PC-9 (cell line): ENCODE results near the gene ZNF423. TPM values are rescaled to one million over a fixed set of nuclear protein-coding genes. Genes with fewer than 3 reads are reported as not detected.

ENCODE experiments used
- BruUV-seq: library from RNA; stranded (reverse); fragments of 400-500 nt; replicated peaks from 2 replicates; lab custom pipeline; 2021; lab: Mats Ljungman, UMichigan
- CTCF ChIA-PET: fragments of 300-600 bp; sonication (Branson Sonifier 250); formaldehyde crosslinking; loops from one replicate; lab custom pipeline; 2022; ENCODE audit warnings: antibody characterized with exemption; lab: Charles Lee
- POLR2A ChIA-PET: fragments of 300-600 bp; sonication (Branson Sonifier 250); formaldehyde crosslinking; loops from one replicate; lab custom pipeline; 2022; ENCODE audit warnings: antibody characterized with exemption; ENCODE audit not compliant: unreplicated experiment; lab: Charles Lee
- DNase-seq, 2 experiments: peaks; one replicate each; pipeline versions ENCODE4 v3.0.0 to v3.0.0-alpha.2; 2015 to 2022; ENCODE audit warnings: mixed read lengths in 1 of 2
- H2AFZ ChIP-seq: fragments of 200-600 bp; sonication (generic); 2 replicates; pipeline ENCODE4 v1.8.1; 2017; ENCODE audit warnings: antibody characterized with exemption
- H3F3A ChIP-seq: fragments of 200-600 bp; sonication (generic); 2 replicates; pipeline ENCODE4 v1.8.1; 2017; ENCODE audit warnings: antibody characterized with exemption, mild to moderate bottlenecking, low read depth; ENCODE audit not compliant: insufficient read depth
- H3K27ac ChIP-seq: fragments of 200-600 bp; sonication (generic); 2 replicates; pipeline ENCODE4 v1.6.1; 2016; ENCODE audit warnings: mixed run types
- H3K27me3 ChIP-seq: fragments of 200-600 bp; sonication (generic); 2 replicates; pipeline ENCODE4 v1.6.1; 2016; ENCODE audit warnings: low read depth, mixed run types; ENCODE audit not compliant: insufficient read depth
- H3K36me3 ChIP-seq: fragments of 200-600 bp; sonication (generic); 2 replicates; pipeline ENCODE4 v1.6.1; 2016; ENCODE audit warnings: low read depth, mixed run types
- H3K4me1 ChIP-seq: fragments of 200-600 bp; sonication (generic); replicated peaks from 2 replicates; pipeline ENCODE4 v1.6.1; 2016; ENCODE audit warnings: mixed run types; ENCODE audit not compliant: insufficient read depth
- H3K4me2 ChIP-seq: fragments of 200-600 bp; sonication (generic); 2 replicates; pipeline ENCODE4 v1.6.1; 2017; ENCODE audit warnings: mixed run types
- H3K4me3 ChIP-seq: fragments of 200-600 bp; sonication (generic); 2 replicates; pipeline ENCODE4 v1.6.1; 2016; ENCODE audit warnings: mixed run types
- H3K79me2 ChIP-seq: fragments of 200-600 bp; sonication (generic); 2 replicates; pipeline ENCODE4 v1.6.1; 2017; ENCODE audit warnings: low read depth, mixed run types
- H3K9me2 ChIP-seq: fragments of 200-600 bp; sonication (generic); 2 replicates; pipeline ENCODE4 v1.8.1; 2017; ENCODE audit warnings: mild to moderate bottlenecking; ENCODE audit not compliant: insufficient read depth
- H3K9me3 ChIP-seq: fragments of 200-600 bp; sonication (generic); 2 replicates; pipeline ENCODE4 v1.8.1; 2016; ENCODE audit warnings: low read depth; ENCODE audit not compliant: insufficient read depth
- H4K20me1 ChIP-seq: fragments of 200-600 bp; sonication (generic); 2 replicates; pipeline ENCODE4 v1.8.1; 2017; ENCODE audit not compliant: insufficient read depth
- EZH2 ChIP-seq: fragments of 200-600 bp; sonication (generic); IDR thresholded peaks from 2 replicates; pipeline ENCODE4 v1.8.0; 2017; ENCODE audit warnings: antibody characterized with exemption, low read depth
- intact Hi-C: fragments of 100-400 bp; cut with micrococcal nuclease; formaldehyde crosslinking; loops from one replicate; pipeline ENCODE4 v1.10.0; 2022; ENCODE audit not compliant: unreplicated experiment
- total RNA-seq: library from RNA; stranded (reverse); gene quantifications from 2 replicates; pipeline ENCODE4 v1.2.3, GENCODE V29; 2021
- TF ChIP-seq, protein P1 (sequence below): fragments of 200-600 bp; sonication (generic); conservative IDR thresholded peaks from 2 replicates; pipeline ENCODE4 v1.6.1; 2017; ENCODE audit warnings: mixed run types, antibody characterized with exemption, mild to moderate bottlenecking, moderate library complexity

The ZNF423 gene
- total RNA-seq, 1 experiment from 2014 or later, result not detected

GRCh38 chr16:49604602-49605001, 251.3 kb downstream of the ZNF423 start:
- Histone ChIP-seq H3K4me1 (no peaks in the 10 kb centered on the region), H3K27ac (no peak overlapping the region), H3K27me3 (peaks cover 85% of the 10 kb centered on the region), H3K9me2 (no peaks in the 10 kb centered on the region), H3F3A (no peaks in the 10 kb centered on the region), H2AFZ (no peak overlapping the region), H3K36me3 (no peaks in the 10 kb centered on the region), H3K9me3 (no peaks in the 10 kb centered on the region), H3K4me2 (no peak overlapping the region), H3K79me2 (no peaks in the 10 kb centered on the region), H4K20me1 (no peaks in the 10 kb centered on the region), H3K4me3 (no peak overlapping the region)
- intact Hi-C loops, result no loop called here
- no peak for TF ChIP-seq EZH2
- TF ChIP-seq, protein P1, sequence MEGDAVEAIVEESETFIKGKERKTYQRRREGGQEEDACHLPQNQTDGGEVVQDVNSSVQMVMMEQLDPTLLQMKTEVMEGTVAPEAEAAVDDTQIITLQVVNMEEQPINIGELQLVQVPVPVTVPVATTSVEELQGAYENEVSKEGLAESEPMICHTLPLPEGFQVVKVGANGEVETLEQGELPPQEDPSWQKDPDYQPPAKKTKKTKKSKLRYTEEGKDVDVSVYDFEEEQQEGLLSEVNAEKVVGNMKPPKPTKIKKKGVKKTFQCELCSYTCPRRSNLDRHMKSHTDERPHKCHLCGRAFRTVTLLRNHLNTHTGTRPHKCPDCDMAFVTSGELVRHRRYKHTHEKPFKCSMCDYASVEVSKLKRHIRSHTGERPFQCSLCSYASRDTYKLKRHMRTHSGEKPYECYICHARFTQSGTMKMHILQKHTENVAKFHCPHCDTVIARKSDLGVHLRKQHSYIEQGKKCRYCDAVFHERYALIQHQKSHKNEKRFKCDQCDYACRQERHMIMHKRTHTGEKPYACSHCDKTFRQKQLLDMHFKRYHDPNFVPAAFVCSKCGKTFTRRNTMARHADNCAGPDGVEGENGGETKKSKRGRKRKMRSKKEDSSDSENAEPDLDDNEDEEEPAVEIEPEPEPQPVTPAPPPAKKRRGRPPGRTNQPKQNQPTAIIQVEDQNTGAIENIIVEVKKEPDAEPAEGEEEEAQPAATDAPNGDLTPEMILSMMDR, result no peak
- DNase-seq, result no peak
- ChIA-PET CTCF (no interaction called here), POLR2A (no interaction called here)
- BruUV-seq, result no TSS peak

GRCh38 chr16:49603956-49604355, 252.0 kb downstream of the ZNF423 start:
- POLR2A ChIA-PET, result no interaction called here
- CTCF ChIA-PET, result no interaction called here
- H3K27me3 ChIP-seq, result peaks cover 91% of the 10 kb centered on the region

DNA sequence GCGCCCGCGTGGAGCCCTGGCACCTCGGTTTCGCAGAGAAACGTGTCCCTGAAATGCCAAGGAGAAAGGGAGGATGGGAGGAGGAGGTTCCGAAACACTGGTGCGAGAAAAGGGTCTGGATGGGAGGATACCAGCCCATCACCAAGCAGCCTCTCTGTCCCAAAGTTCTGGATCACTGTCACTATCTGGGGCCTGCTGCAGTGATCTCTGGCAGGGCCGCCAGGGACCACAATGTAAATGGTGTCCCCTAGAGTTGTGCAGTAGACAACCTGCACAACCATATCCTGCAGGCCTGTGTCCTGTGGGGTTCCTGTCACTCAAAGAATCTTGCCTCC, 253.0 kb downstream of the ZNF423 start:
- Histone ChIP-seq H3K4me2 (no peak overlapping the region), H3K9me2 (no peaks in the 10 kb centered on the region), H3K79me2 (no peaks in the 10 kb centered on the region), H3K27me3 (peaks cover 91% of the 10 kb centered on the region), H3K9me3 (no peaks in the 10 kb centered on the region), H3K36me3 (no peaks in the 10 kb centered on the region), H3K27ac (no peak overlapping the region), H2AFZ (no peak overlapping the region), H4K20me1 (no peaks in the 10 kb centered on the region), H3K4me1 (no peaks in the 10 kb centered on the region), H3F3A (no peaks in the 10 kb centered on the region), H3K4me3 (no peak overlapping the region)
- ChIA-PET CTCF (no interaction called here), POLR2A (no interaction called here)
- no peak for TF ChIP-seq EZH2
- TF ChIP-seq, protein P1, result no peak
- intact Hi-C loops, result no loop called here
- no peak for DNase-seq
- no TSS peak for BruUV-seq

More at GRCh38 chr16:49603956-49604355, 252.0 kb downstream of the ZNF423 start:
- Histone ChIP-seq H3K9me3 (no peaks in the 10 kb centered on the region), H3K4me2 (no peak overlapping the region), H3K4me3 (no peak overlapping the region), H3K79me2 (no peaks in the 10 kb centered on the region), H3K9me2 (no peaks in the 10 kb centered on the region), H3K27ac (no peak overlapping the region), H3K4me1 (no peaks in the 10 kb centered on the region), H2AFZ (no peak overlapping the region), H4K20me1 (no peaks in the 10 kb centered on the region), H3F3A (no peaks in the 10 kb centered on the region), H3K36me3 (no peaks in the 10 kb centered on the region)
- BruUV-seq, result no TSS peak
- DNase-seq, result no peak
- TF ChIP-seq EZH2, result no peak
- TF ChIP-seq, protein P1, result no peak
- intact Hi-C loops, result no loop called here
